SH-SY5Y (cell line): ENCODE data around the gene P2RX7.

Experiments used
- GATA2 ChIP-seq: IDR thresholded peaks from 2 replicates; pipeline ENCODE4 v1.6.1; 2011; ENCODE audit warnings: mild to moderate bottlenecking, low read depth, low read length
- GATA3 ChIP-seq: IDR thresholded peaks from 2 replicates; pipeline ENCODE4 v1.6.1; 2011; ENCODE audit warnings: low read depth, mild to moderate bottlenecking, low read length, moderate library complexity

- TF ChIP-seq GATA2 (no peak), GATA3 (no peak)
Measured at GRCh38 chr12:121165316-121165715, 32.6 kb downstream of the P2RX7 start.
